ENCODE data around the gene NTM. TPM values are rescaled to one million over a fixed set of nuclear protein-coding genes. Genes with fewer than 3 reads are reported as not detected.

The NTM gene
- total RNA-seq, 4 donors from 2014 or later: 0.78 to 1.1 (median 0.88) TPM; not detected in 1

DNA sequence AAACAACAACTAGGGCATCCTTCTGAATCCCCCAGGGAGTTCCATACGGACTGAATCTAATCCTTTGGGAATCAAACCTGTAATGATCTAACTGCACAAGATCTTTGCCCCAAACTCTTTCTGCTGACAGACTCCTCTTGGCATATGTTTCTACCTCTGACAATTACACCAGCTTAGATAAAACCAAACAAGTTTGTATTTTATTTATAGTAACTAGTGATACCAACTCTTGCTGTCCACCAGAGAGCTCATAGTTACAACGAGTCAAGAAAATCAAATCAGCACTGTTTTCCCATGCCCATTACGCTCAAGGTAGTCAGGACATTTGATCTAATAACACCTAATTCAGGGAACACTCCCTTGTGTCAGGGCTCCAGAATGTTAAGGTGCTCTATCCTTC is 972.0 kb downstream of the NTM start:
- no peak for TF ChIP-seq POLR2A (IDR thresholded peaks at IDR 0.05)
- TF ChIP-seq, protein P1, sequence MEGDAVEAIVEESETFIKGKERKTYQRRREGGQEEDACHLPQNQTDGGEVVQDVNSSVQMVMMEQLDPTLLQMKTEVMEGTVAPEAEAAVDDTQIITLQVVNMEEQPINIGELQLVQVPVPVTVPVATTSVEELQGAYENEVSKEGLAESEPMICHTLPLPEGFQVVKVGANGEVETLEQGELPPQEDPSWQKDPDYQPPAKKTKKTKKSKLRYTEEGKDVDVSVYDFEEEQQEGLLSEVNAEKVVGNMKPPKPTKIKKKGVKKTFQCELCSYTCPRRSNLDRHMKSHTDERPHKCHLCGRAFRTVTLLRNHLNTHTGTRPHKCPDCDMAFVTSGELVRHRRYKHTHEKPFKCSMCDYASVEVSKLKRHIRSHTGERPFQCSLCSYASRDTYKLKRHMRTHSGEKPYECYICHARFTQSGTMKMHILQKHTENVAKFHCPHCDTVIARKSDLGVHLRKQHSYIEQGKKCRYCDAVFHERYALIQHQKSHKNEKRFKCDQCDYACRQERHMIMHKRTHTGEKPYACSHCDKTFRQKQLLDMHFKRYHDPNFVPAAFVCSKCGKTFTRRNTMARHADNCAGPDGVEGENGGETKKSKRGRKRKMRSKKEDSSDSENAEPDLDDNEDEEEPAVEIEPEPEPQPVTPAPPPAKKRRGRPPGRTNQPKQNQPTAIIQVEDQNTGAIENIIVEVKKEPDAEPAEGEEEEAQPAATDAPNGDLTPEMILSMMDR (IDR thresholded peaks at IDR 0.05): no peak
- intact Hi-C loops (cut with DNase I): no loop called here
- Histone ChIP-seq H3K27ac (no peak overlapping the region), H3K4me1 (no peaks in the 10 kb centered on the region), H3K4me3 (replicated peaks in 1 of 3) (no peak overlapping the region), H3K27me3 (no peaks in the 10 kb centered on the region), H3K36me3 (no peaks in the 10 kb centered on the region), H3K9me3 (no peaks in the 10 kb centered on the region)
- DNase-seq: no peak
- 80 to 81% methylated on average over 3 of the region's 3 CpGs for WGBS, 2 donors

- no peak for DNase-seq
- no peak overlapping the region for H3K27ac ChIP-seq
- no peaks in the 10 kb centered on the region for H3K9me3 ChIP-seq
- intact Hi-C loops (cut with DNase I): no loop called here
- 50 to 57% methylated on average over 5 of the region's 5 CpGs for WGBS, 2 donors
- H3K36me3 ChIP-seq: no peaks in the 10 kb centered on the region
- H3K27me3 ChIP-seq: no peaks in the 10 kb centered on the region
- H3K4me3 ChIP-seq (replicated peaks in 1 of 3): no peak overlapping the region
- TF ChIP-seq POLR2A (IDR thresholded peaks at IDR 0.05): no peak
- TF ChIP-seq, protein P1 (IDR thresholded peaks at IDR 0.05): no peak
- H3K4me1 ChIP-seq: no peaks in the 10 kb centered on the region
Measured at GRCh38 chr11:132343445-132344175, 973.2 kb downstream of the NTM start.

GRCh38 chr11:132346558-132347148 is 976.2 kb downstream of the NTM start:
- TF ChIP-seq POLR2A (IDR thresholded peaks at IDR 0.05): no peak
- TF ChIP-seq, protein P1 (IDR thresholded peaks at IDR 0.05): no peak
- DNase-seq: no peak
- H3K36me3 ChIP-seq: no peaks in the 10 kb centered on the region
- 81 to 82% methylated on average over 6 of the region's 6 CpGs for WGBS, 2 donors
- no peak overlapping the region for H3K4me3 ChIP-seq (replicated peaks in 1 of 3)
- H3K4me1 ChIP-seq: no peaks in the 10 kb centered on the region
- H3K27ac ChIP-seq: no peak overlapping the region
- no peaks in the 10 kb centered on the region for H3K9me3 ChIP-seq
- H3K27me3 ChIP-seq: no peaks in the 10 kb centered on the region
- intact Hi-C loops (cut with DNase I): no loop called here

DNA sequence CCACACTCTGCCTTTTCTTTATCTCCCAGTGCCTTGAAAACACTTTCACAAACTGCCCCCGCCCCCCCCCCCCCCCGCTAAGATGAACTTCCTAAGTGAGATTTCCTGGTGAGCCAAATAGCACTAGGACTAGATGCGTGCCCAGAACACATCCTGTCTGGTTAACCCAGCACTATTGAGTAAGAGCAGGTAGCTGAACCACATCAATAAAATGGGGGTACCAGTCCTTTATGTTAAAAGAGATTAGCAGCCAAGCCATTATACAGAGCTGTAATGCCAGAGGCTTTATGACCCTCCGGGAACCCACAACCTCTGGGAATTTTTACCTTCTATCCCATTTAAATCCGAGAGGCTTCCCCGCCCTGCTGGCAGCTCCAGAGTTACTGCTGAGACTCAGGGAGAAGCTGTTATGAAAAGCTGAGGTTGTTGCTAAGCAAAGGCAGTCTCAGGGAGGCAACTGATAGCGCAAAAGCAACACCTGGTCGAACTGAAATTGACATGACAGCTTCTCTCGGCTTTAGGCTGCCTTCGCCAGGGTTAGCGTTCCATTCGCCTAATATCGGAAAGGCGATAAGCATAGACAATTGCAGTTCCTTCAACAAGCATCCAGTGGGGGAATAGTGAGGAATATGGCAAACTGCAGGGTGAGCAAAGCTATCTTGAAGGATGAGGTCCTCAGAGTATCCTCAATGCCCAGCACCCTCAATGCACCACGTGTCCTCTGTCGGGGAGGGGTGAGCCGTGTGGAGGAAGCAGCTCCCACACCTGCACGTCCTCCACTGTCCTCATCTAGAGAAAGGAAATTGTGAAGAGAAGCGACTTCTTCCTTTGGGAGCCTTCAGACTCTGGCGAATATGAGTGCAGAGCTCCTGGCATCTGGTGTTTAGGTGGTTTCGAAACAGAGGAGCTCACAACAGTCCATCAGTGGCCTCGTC is 977.0 kb downstream of the NTM start:
- WGBS, 2 donors: 65 to 69% methylated on average over 21 of the region's 22 CpGs
- H3K4me3 ChIP-seq (replicated peaks in 1 of 3): no peak overlapping the region
- TF ChIP-seq POLR2A (IDR thresholded peaks at IDR 0.05): no peak
- TF ChIP-seq, protein P1 (IDR thresholded peaks at IDR 0.05): no peak
- H3K27ac ChIP-seq: no peak overlapping the region
- H3K27me3 ChIP-seq: no peaks in the 10 kb centered on the region
- H3K36me3 ChIP-seq: no peaks in the 10 kb centered on the region
- no peak for DNase-seq
- H3K4me1 ChIP-seq: no peaks in the 10 kb centered on the region
- H3K9me3 ChIP-seq: no peaks in the 10 kb centered on the region
- intact Hi-C loops (cut with DNase I): no loop called here
